CD4-positive, CD25-positive, alpha-beta regulatory T cell (primary cell): ENCODE measurements around the gene ZNF469. TPM values are rescaled to one million over a fixed set of nuclear protein-coding genes. Genes with fewer than 3 reads are reported as not detected.

Source experiments
- ATAC-seq, 2 donors: fragments of 150-1000 bp; cut with Tn5 transposase; one replicate each; pipeline ENCODE4 v1.10.0; 2021; ENCODE audit warnings: low read depth in 2 of 2, moderate number of reproducible peaks in 2 of 2, moderate library complexity in 1 of 2
- DNase-seq, 3 donors: peaks; one replicate each; pipeline versions ENCODE4 v3.0.0 to v3.0.0-alpha.2; 2012 to 2022; ENCODE audit warnings: mixed read lengths in 1 of 3
- H3K27ac ChIP-seq: one replicate; pipeline ENCODE4 v1.7.0; 2013; ENCODE audit warnings: mild to moderate bottlenecking, low read length; ENCODE audit not compliant: insufficient read depth, poor library complexity, severe bottlenecking
- H3K27me3 ChIP-seq: one replicate; pipeline ENCODE4 v1.7.0; 2013; ENCODE audit warnings: low read length; ENCODE audit not compliant: control insufficient read depth, insufficient read depth
- H3K36me3 ChIP-seq: one replicate; pipeline ENCODE4 v1.7.0; 2013; ENCODE audit warnings: mild to moderate bottlenecking, low read length, moderate library complexity; ENCODE audit not compliant: control insufficient read depth, insufficient read depth
- H3K4me1 ChIP-seq: 2 replicates; pipeline ENCODE4 v1.7.0; 2013; ENCODE audit warnings: mild to moderate bottlenecking, low read length; ENCODE audit not compliant: insufficient read depth, control insufficient read depth, poor library complexity, severe bottlenecking
- H3K4me3 ChIP-seq: one replicate; pipeline ENCODE4 v1.7.0; 2013; ENCODE audit warnings: low read depth, mild to moderate bottlenecking, low read length, moderate library complexity
- H3K9me3 ChIP-seq, 2 experiments: 1 replicate in 1 of 2; 2 replicates in 1 of 2; pipeline ENCODE4 v1.7.0; 2013; ENCODE audit warnings: low read length in 2 of 2, mild to moderate bottlenecking in 1 of 2, moderate library complexity in 1 of 2; ENCODE audit not compliant: control insufficient read depth in 2 of 2
- H3K27ac Mint-ChIP-seq, 3 donors: one replicate each; pipeline ENCODE4 v1.8.0; 2020 to 2022; ENCODE audit warnings: mild to moderate bottlenecking in 3 of 3, mixed read lengths in 3 of 3, moderate library complexity in 2 of 3
- H3K27me3 Mint-ChIP-seq: one replicate; pipeline ENCODE4 v1.8.0; 2022; ENCODE audit warnings: mild to moderate bottlenecking, mixed read lengths
- H3K36me3 Mint-ChIP-seq: one replicate; pipeline ENCODE4 v1.8.0; 2020; ENCODE audit warnings: mixed read lengths
- H3K4me1 Mint-ChIP-seq, 4 donors: one replicate each; pipeline ENCODE4 v1.8.0; 2020 to 2022; ENCODE audit warnings: mixed read lengths in 4 of 4, mild to moderate bottlenecking in 1 of 4
- H3K4me3 Mint-ChIP-seq, 4 donors: one replicate each; pipeline ENCODE4 v1.8.0; 2020 to 2022; ENCODE audit warnings: mild to moderate bottlenecking in 4 of 4, mixed read lengths in 4 of 4, moderate library complexity in 3 of 4
- H3K9me3 Mint-ChIP-seq, 7 donors: one replicate each; pipeline ENCODE4 v1.8.0; 2020 to 2022; ENCODE audit warnings: mixed read lengths in 7 of 7, mild to moderate bottlenecking in 3 of 7, moderate library complexity in 2 of 7
- polyA plus RNA-seq, 4 donors: library from polyadenylated mRNA; unstranded; fragments of 300-500 nt; fragmentation: Illumina TruSeq; gene quantifications; one replicate each; pipeline ENCODE4 v1.2.3, GENCODE V29; 2021
- total RNA-seq: library from RNA; stranded (reverse); gene quantifications from one replicate; pipeline ENCODE4 v1.2.3, GENCODE V29; 2022

Gene ZNF469
- total and polyA plus RNA-seq, 5 donors from 2014 or later: 0.01 to 0.32 (median 0.02) TPM; not detected in 2

DNA sequence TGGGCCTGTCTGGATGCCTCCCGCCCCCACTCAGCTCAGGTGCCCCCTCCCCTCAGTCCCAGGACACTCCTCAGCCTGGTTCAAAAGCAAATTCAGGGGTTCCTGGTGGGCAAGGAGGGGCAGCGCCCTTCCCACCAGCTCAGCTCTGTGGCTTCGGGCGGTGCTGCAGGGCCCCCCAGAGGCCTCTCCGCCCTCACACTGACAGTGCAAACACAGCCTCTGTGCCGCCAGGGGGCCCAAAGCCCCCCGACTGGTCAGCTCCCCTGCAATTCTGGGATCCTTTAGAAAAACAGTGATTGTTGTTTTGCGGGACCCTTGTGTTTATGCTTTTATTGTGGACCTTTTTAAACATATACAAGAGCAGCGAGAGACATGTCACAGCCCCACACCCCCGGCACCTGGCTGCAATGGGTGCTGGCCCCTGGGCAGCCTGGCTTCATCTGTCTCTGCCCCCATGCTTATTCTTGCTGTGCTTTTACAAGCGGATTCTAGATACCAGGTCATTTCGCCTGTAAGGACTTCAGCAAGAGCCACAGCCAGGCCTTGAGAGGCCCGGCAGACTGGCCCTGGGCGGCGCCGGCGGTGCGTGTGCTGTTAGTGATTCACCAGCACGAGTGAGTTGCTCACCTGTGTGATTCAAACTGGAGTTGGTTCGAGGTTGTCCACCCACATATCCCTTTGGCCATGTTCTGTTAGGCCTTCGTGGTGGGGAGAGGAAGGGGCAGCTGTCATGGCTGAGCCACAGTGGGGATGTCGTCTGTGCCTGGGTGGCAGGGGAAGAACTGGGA, 21.2 kb downstream of the ZNF469 start:
- Histone ChIP-seq H3K4me3 (no peak overlapping the region), H3K36me3 (no peaks in the 10 kb centered on the region), H3K27me3 (no peaks in the 10 kb centered on the region), H3K9me3 (no peaks in the 10 kb centered on the region), H3K27ac (no peak overlapping the region), H3K4me1 (peaks cover 2% of the 10 kb centered on the region)
- Mint-ChIP-seq H3K4me3 (peak overlapping the region in 1 of 4 donors; percentile 26), H3K27ac (peak overlapping the region in 1 of 3 donors; percentile 40), H3K4me1 (peaks cover 0 to 5% (median 2%) of the 10 kb centered on the region in 4 donors), H3K27me3 (peaks cover 5% of the 10 kb centered on the region), H3K36me3 (no peaks in the 10 kb centered on the region), H3K9me3 (peaks cover 0 to 1% (median 0%) of the 10 kb centered on the region in 7 donors)
- DNase-seq (no peak), ATAC-seq (no peak)

DNA sequence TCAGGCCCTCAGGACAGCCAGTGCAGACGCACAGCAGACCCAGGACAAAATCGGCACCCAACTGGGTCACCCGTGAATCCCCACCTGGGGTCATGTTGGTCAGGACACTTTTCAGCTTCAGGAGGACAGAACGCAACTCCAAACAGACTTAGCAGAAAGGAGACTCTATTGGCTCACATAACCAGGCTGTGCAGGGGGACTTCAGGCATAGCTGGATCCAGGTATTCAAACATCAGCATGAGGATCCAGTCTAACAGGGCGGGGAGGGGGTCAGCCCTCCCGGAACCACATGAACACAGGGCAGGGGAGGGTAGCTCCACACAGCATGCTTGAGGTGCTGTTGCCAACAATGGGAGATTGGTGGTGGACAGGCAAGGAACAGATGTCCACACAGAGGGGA, 22.0 kb downstream of the ZNF469 start:
- H3K4me1 ChIP-seq: peaks cover 2% of the 10 kb centered on the region
- no peaks in the 10 kb centered on the region for H3K27me3 ChIP-seq
- Mint-ChIP-seq H3K36me3 (no peaks in the 10 kb centered on the region), H3K4me3 (no peak overlapping the region), H3K4me1 (peaks cover 0 to 5% (median 2%) of the 10 kb centered on the region in 4 donors), H3K27ac (peak overlapping the region in 1 of 3 donors; percentile 40), H3K27me3 (peaks cover 5% of the 10 kb centered on the region), H3K9me3 (peaks cover 0 to 1% (median 0%) of the 10 kb centered on the region in 7 donors)
- H3K9me3 ChIP-seq: no peaks in the 10 kb centered on the region
- no peak overlapping the region for H3K27ac ChIP-seq
- ATAC-seq (no peak), DNase-seq (no peak)
- H3K36me3 ChIP-seq: no peaks in the 10 kb centered on the region
- no peak overlapping the region for H3K4me3 ChIP-seq

DNA sequence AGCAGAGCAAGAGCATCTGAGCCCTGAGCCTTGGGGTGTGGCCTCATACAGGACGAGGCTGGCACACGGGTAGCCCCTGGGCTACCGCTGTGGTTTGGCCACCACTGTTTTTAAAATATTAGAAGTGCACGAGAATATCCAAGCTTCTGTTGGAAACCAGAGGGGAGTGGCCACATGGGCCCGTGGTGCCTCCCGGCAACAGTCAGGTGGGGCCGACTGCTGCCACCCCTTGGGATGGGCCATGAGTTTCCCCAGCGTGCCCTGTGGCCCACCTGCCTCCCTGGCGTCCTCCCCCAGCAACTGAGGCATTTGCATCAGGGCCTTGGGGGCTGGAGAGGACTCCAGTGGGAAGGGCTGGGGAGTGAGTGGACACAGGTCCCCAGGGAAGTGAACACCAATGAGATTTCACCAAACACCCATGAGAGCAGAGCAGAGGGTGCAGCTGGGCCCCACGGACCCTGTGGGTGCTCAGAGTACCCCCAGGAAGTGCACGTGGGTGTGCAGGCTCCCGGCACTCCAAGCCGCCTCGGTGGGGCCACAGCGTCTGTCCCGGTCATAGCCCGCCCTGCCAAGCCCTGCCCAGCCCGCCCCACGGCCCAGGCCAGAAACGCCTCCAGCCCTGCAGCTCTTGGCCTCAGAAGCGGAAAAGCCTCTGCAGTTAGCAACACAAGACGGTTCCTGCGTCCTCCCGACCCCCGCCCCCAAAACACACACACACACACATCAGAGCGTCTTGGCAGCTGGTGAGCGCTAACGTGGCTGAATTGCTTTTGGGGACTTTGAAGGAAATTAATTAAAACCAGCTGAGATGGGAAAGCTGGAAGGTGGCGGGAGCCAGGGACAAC, 22.7 kb downstream of the ZNF469 start:
- Mint-ChIP-seq H3K36me3 (no peaks in the 10 kb centered on the region), H3K4me1 (peaks cover 0 to 5% (median 2%) of the 10 kb centered on the region in 4 donors), H3K9me3 (peaks cover 0 to 1% (median 0%) of the 10 kb centered on the region in 7 donors), H3K4me3 (no peak overlapping the region), H3K27me3 (peaks cover 5% of the 10 kb centered on the region), H3K27ac (no peak overlapping the region)
- H3K36me3 ChIP-seq: no peaks in the 10 kb centered on the region
- peaks cover 2% of the 10 kb centered on the region for H3K4me1 ChIP-seq
- H3K27ac ChIP-seq: no peak overlapping the region
- H3K4me3 ChIP-seq: no peak overlapping the region
- DNase-seq: no peak
- no peaks in the 10 kb centered on the region for H3K27me3 ChIP-seq
- H3K9me3 ChIP-seq: no peaks in the 10 kb centered on the region
- ATAC-seq: no peak

DNA sequence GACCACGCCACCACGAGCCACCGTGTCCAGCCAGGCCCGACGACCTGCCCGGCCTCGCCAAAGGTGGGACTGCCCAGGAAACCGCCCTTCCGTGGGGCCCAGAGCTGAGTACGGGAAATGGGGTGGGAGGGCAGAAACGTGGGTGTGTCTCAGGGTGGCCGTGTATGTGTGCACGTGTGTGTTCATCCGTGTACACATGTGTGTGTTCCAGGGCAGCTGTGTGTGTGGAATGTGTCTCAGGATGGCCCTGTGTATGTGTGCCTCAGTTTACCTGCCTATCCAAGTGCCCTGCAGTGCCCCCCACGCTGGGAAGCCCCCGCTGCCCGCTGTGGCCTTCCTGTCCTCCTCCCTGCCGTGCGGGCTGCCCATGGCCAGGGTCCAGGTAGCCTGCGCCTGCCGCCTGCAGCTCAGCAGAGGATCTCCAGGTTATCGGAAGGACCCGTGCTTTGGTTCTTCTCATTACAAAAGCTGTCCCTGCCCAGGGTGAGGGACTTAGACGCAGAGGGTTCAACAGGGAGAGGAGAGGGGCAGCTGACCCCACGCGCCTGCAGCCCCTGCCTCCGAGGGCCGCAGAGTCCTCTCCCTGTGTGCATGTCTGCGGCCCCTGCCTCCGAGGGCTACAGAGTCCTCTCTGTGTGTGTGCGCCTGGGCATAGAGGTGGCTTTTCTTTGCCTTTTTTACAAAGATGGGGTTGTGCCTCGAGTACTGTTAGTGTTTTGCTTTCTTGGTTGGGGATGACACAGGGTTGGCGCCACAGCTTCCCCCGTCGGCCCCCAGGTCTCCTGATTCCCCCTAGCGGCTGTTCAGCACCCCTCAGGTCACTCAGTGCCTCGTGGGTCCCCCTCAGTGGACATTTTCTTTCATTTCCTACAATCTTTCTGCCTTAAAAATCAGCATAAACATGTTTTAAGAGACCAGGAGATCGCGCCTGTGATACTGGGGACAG, 23.6 kb downstream of the ZNF469 start:
- ATAC-seq (no peak), DNase-seq (no peak)
- Mint-ChIP-seq H3K27me3 (peaks cover 5% of the 10 kb centered on the region), H3K9me3 (peaks cover 0 to 2% (median 0%) of the 10 kb centered on the region in 7 donors), H3K4me1 (peaks cover 0 to 5% (median 2%) of the 10 kb centered on the region in 4 donors), H3K36me3 (no peaks in the 10 kb centered on the region), H3K27ac (no peak overlapping the region), H3K4me3 (no peak overlapping the region)
- Histone ChIP-seq H3K4me1 (peaks cover 2% of the 10 kb centered on the region), H3K27ac (no peak overlapping the region), H3K4me3 (no peak overlapping the region), H3K36me3 (no peaks in the 10 kb centered on the region), H3K27me3 (no peaks in the 10 kb centered on the region), H3K9me3 (no peaks in the 10 kb centered on the region)

DNA sequence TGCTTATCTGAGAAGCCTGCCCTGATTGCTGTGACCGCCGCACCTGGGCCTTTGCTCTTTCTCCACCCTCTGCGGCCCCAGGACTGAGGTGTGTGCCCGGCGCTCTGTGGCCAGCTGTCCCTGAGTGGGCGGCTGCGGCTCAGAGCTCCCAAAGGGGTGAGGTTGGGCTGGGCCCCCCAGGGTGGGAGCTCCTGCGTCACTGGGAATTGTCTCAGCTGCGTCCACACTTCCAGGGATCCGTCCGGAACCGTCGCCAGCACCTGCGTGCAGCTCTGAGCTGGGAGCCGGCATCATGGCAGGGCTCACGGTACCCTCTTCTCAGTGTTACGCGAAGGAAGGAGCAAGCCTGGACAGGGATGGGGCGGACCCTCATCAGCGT, 24.3 kb downstream of the ZNF469 start:
- Histone ChIP-seq H3K36me3 (no peaks in the 10 kb centered on the region), H3K27me3 (no peaks in the 10 kb centered on the region), H3K27ac (no peak overlapping the region), H3K4me1 (peaks cover 2% of the 10 kb centered on the region), H3K4me3 (no peak overlapping the region), H3K9me3 (no peaks in the 10 kb centered on the region)
- ATAC-seq: no peak
- Mint-ChIP-seq H3K36me3 (no peaks in the 10 kb centered on the region), H3K9me3 (peaks cover 0 to 2% (median 0%) of the 10 kb centered on the region in 7 donors), H3K4me3 (no peak overlapping the region), H3K27me3 (peaks cover 5% of the 10 kb centered on the region), H3K4me1 (peaks cover 0 to 5% (median 2%) of the 10 kb centered on the region in 4 donors), H3K27ac (no peak overlapping the region)
- DNase-seq: no peak

DNA sequence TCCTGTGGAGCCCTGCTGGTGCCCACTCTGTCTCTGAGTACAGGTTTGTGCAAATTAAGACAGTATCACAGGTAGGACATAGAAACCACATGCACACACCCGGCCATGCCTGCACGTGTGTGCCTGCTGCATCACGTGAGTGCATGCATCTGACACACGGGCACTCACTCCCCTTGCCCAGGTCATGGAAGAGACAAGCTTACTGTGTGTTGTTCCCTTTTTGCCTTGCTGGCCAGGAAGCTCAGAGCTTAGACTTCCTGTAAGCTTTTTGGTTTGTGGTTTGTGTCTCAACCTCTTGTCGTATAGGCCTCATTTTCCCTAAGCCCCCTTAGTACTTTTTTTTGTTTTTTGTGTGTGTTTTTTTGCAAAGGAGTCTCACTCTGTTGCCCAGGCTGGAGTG, 25.0 kb downstream of the ZNF469 start:
- no peaks in the 10 kb centered on the region for H3K27me3 ChIP-seq
- no peak overlapping the region for H3K4me3 Mint-ChIP-seq

DNA sequence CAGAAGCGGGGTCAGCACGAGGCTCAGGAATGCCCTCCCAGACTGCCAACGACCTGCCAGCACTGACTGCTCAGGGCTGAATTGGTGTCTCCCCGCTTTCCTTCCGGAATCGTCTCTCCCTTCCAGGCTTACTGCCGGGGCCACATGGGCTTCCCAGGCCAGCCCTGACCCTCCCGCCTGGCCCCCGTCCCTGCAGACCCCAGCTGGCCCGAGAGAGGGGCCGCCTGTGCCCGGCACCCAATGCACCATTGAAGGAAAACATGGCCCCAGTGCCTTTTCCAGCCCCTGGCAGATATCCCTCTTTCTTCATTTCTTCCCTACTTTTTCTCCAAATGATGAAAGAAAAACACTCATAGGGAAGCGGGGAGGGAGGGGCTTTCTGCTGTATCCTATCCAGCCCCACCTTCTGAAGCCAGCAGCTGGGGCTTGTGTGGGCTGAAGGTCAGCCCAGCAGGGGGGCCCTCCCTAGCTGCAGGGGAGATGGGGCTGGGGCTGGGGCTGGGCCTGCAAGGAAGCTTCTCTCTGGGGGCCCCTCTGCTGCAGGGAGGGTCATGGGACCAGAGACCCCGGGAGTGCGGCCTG, 25.9 kb downstream of the ZNF469 start:
- Histone ChIP-seq H3K9me3 (no peaks in the 10 kb centered on the region), H3K4me3 (no peak overlapping the region), H3K27me3 (no peaks in the 10 kb centered on the region), H3K27ac (no peak overlapping the region), H3K36me3 (no peaks in the 10 kb centered on the region), H3K4me1 (peaks cover 2% of the 10 kb centered on the region)
- Mint-ChIP-seq H3K27ac (no peak overlapping the region), H3K27me3 (peaks cover 5% of the 10 kb centered on the region), H3K4me1 (peaks cover 0 to 5% (median 2%) of the 10 kb centered on the region in 4 donors), H3K36me3 (no peaks in the 10 kb centered on the region), H3K9me3 (peaks cover 0 to 2% (median 0%) of the 10 kb centered on the region in 7 donors), H3K4me3 (no peak overlapping the region)
- DNase-seq (no peak), ATAC-seq (no peak)

More for the DNA sequence above, 25.0 kb downstream of the ZNF469 start:
- Histone ChIP-seq H3K4me3 (no peak overlapping the region), H3K9me3 (no peaks in the 10 kb centered on the region), H3K27ac (no peak overlapping the region), H3K36me3 (no peaks in the 10 kb centered on the region), H3K4me1 (peaks cover 2% of the 10 kb centered on the region)
- no peak for ATAC-seq
- H3K4me1 Mint-ChIP-seq: peaks cover 0 to 5% (median 2%) of the 10 kb centered on the region in 4 donors
- DNase-seq: no peak
- H3K27ac Mint-ChIP-seq: no peak overlapping the region
- no peaks in the 10 kb centered on the region for H3K36me3 Mint-ChIP-seq
- H3K27me3 Mint-ChIP-seq: peaks cover 5% of the 10 kb centered on the region
- peaks cover 0 to 2% (median 0%) of the 10 kb centered on the region in 7 donors for H3K9me3 Mint-ChIP-seq
